Measurements from ENCODE around the gene MORC1.
"Not testable (repeated sequence)": the region's sequence is repeated elsewhere in the genome, so short reads cannot be mapped to it uniquely, and the experiment has no call there.

MORC1 gene

DNA sequence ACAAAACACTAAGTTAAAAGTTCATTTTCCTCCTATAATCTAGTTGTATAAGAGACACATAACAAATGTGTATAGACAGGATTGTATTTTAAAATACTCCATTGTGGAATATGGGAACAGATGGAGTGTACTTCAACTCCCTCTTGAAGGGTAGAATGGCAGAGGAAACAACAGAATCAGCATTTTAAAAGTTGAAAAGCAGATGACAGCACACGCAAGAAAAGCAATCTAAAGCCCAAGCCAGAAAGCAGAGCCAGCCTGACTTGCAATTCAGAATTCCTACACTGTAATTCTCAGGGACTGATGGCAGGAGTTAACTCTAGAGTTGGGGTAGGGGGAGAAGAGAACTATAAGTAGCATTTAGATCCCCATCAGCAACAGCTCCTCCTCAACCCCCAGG lies 22.8 kb downstream of the MORC1 start:
- no peak for DNase-seq

DNA sequence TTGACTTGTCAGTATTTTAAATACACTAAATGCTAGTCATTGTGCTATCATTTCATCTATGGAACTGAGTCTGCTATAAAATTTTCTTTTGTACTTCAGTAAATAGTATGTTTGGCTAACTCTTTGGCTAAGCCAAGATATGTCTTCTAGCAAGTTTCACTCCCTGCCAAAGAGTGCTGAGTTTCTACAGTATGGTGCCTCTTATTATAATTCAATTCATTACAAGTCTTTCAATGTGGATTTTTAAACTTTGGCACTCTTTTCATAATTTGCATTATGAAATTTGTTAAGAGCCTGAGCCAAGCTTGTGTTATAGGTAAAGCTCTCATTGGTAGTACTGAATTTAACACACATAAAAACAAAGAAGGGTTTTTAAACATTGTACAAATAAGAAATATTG lies 24.4 kb downstream of the MORC1 start:
- no peak for DNase-seq

- no peak for DNase-seq
These were observed 26.1 kb downstream of the MORC1 start for GRCh38 chr3:109091846-109092245.

DNA sequence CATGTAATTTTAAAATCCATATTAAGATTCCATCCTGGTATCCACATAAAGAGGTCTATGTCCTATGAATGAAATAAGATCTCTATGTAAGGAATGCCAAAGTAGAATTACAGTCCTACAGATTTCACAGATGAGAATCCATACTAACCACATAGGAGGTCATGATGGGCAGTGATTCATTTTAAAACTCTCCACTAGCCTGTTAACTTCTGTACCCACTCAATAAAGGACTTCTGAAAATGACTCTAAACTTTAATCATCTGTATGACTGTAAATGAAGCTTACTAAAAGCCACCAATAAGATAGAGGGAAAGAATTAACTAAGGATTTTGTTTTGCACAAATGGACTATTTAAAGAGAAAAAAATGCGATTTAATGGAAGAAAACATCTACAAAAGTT lies 28.7 kb downstream of the MORC1 start:
- DNase-seq = no peak

- DNase-seq = no peak
These were observed 36.0 kb downstream of the MORC1 start for GRCh38 chr3:109081746-109082510.

DNA sequence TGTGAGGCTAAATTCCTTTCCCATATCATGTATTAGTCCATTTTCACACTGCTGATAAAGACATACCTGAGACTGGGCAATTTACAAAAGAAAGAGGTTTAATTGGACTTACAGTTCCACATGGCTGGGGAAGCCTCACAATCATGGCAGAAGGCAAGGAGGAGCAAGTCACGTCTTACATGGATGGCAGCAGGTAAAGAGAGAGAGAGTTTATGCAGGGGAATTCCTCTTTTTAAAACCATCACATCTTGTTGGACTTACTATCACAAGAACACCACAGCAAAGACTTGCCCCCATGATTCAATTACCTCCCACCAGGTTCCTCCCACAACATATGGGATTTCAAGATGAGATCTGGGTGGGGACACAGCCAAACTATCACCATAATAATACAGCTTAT lies 37.8 kb downstream of the MORC1 start:
- DNase-seq = not testable (repeated sequence)

- DNase-seq = no peak
These were observed 44.8 kb downstream of the MORC1 start for GRCh38 chr3:109073116-109073515.

DNA sequence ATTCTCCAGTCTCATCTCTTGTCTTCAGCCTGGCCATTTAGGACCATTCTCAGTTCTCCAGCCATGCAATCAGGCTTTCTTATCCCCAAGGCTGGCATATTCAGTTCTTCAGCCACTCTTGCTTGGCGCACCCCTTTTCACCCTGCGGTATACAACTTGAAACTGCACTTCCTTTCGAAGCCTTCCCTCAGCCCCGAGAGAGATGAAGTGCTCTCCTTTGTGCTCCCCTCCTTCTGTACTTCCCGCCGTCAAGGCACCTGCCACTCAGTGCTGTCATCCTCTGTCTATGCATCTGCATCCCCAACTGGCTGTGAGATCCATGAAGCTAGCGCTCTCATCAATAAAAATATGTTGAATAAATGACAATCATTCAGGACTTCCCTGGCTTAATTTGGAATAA lies 45.7 kb downstream of the MORC1 start:
- DNase-seq = no peak

GRCh38 chr3:109071350-109072142 lies 46.4 kb downstream of the MORC1 start:
- DNase-seq = no peak

DNA sequence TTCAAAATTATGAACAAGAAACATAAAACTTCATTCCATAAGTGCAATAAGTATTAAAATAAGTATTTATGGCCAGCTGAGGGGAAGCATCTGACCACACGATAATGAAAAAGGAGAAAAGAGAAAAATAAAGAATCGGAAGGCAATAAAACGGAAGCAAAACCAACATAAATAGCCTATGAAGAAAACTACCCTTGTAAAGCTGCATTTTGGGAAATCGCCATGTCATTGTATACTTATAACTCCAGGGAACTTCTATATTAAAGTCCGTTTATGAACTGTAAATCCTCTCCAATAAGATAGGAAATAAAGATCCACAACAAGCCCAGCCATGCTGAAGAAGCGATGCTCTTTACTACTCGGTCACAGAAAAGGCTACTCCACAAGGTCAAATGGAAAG lies 47.7 kb downstream of the MORC1 start:
- DNase-seq = no peak

- no peak for DNase-seq
These were observed 51.1 kb downstream of the MORC1 start for GRCh38 chr3:109066864-109067263.

DNA sequence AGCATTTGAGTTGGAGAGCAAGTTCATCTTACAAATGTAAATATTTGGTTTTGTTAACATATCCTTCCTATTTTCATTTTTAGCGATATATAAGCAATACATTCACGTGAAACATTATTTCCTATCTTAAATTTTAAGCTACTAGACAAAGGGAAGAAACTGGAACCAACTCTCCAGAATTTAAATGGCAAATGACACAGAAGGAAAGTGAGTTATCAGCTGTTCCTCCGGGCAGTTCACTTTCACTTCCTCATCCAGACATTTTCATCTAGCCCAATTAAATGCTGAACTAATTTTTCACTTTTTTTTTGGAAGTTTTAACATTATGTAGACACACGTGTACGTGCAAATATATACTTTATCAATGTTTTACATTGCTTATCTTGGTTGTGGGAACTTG lies 58.7 kb downstream of the MORC1 start:
- no peak for DNase-seq

DNA sequence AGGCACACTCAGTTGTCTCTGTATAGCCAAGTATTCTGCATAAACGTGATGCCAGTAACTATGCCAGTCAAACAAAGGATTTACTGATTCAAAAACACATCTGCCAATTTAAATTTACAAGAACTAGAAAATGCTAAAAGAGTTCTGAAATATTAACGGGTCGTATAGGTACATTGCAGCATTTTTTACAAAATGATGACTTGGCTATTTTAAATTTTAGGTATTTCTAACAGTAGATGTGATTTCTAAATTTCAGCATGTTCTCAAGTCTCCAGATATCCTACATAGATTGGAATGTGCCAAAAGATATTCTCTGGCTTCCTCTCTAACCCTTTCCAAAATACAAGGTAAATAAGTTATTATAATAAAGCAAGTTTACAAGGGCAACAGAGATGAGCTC lies 60.3 kb downstream of the MORC1 start:
- DNase-seq = no peak

GRCh38 chr3:109057056-109057455 lies 60.9 kb downstream of the MORC1 start:
- no peak for DNase-seq

GRCh38 chr3:109050591-109051167 lies 67.3 kb downstream of the MORC1 start:
- DNase-seq = no peak

- no peak for DNase-seq
These were observed 70.6 kb downstream of the MORC1 start for GRCh38 chr3:109047366-109047765.

DNA sequence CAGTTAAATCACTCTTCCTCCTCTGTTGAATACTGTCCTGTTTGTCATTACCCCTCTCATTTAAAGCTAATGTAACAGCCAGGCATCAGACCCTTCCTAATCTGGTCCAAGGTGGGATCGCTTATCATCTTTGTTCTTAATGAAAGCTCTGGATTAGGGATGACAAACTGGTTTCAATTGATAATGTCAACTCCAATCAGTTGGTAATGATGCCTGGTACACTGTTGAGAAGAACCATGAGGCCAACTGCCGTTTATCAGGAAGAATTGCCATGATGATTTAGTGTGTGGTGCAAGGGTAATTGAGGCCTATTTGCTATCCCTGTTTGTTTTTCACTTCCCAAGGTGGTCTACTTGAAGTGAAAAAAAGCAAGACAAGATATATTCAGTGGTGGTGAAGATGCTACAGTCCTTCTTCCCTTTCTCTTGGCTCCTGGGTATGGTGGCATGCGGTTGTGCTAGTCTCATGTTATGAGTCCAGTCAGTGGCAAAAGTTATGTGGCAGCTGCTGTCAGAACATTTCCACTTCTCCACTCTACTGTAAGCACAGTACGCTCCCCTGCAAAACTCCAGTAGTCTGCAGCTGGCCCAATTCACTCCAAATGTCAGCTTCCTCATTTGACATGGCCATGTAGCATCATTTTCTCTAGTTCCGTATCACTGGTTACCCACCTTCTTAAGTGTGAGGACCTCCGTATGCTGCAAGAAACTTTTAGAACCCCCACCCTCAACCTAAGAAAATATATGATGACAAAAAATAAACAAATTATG lies 72.5 kb downstream of the MORC1 start:
- DNase-seq = no peak

DNA sequence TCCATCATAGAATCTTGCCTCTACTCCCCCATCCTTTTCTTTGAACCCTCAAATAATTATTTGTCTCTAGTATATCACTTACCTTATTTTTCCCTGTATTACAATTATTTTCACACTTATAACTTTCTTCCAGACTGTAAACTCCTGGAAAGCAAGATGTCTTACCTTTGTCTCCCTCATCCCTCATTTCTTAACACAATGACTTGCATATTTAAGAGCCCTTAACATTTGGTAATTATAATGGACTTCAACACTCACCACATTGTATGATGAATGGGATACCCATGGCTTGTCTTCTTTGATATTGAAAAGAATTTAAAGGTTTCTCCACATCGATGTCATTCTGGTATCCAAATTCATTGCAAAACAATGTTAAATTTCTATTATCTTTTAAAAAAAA lies 82.9 kb downstream of the MORC1 start:
- DNase-seq = no peak

DNA sequence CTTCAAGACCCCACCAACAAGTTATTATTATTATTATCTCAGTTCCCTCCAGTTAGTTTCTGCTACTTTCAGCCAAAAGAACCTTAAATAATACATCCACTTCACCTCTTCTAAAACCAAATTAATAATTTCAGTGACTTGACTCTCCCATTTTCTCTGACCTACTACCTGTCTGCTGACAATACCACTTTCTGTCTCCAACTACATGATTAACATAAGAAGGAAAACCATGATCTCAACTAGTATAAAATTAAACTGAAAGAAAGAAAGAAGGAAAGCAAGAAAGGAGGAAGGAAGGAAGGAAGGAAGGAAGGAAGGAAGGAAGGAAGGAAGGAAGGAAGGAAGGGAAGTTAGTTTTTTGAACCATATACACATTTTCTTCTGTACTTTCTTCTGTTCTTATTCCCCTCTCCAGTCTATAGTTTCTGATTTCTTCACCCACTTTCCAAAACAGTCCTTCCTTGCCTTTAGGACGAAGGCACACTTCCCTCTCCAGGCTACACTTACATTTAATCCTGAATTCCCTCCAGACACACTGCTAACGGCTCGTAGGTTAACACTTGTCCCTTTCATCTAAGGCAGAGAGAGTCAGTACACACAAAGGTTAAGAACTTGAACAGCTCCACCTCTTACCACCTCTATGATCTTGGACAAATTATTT lies 84.8 kb downstream of the MORC1 start:
- no peak for DNase-seq

- DNase-seq = no peak
These were observed 89.2 kb downstream of the MORC1 start for GRCh38 chr3:109028753-109029152.

GRCh38 chr3:109026821-109027220 lies 91.1 kb downstream of the MORC1 start:
- DNase-seq = no peak

GRCh38 chr3:109025896-109026295 lies 92.0 kb downstream of the MORC1 start:
- DNase-seq = no peak

All from NCI-H1930 (cell line).